Astrocyte (in vitro differentiated cells and primary cell): Measurements from ENCODE around the gene KBTBD4. TPM values are rescaled to one million over a fixed set of nuclear protein-coding genes. Genes with fewer than 3 reads are reported as not detected.

Experiments used
- DNase-seq: peaks from one replicate; pipeline ENCODE4 v3.0.0-alpha.2; 2010; ENCODE audit warnings: low read depth
- FAIRE-seq: peaks from 2 replicates; lab custom pipeline; 2011; peaks lifted over from hg19 to GRCh38; lab: Jason Lieb, UNC
- H2AFZ ChIP-seq: 2 replicates; pipeline ENCODE4 v1.6.0; 2012; ENCODE audit warnings: low read depth, low read length, inconsistent platforms
- H3K27ac ChIP-seq: 2 replicates; pipeline ENCODE4 v1.5.1; 2011; ENCODE audit warnings: low read depth, low read length, inconsistent platforms
- H3K27me3 ChIP-seq: 2 replicates; pipeline ENCODE4 v1.6.0; 2011; ENCODE audit warnings: low read length, inconsistent platforms; ENCODE audit not compliant: insufficient read depth
- H3K36me3 ChIP-seq: 2 replicates; pipeline ENCODE4 v1.5.1; 2011; ENCODE audit warnings: low read length, inconsistent platforms; ENCODE audit not compliant: insufficient read depth
- H3K4me1 ChIP-seq: 2 replicates; pipeline ENCODE4 v1.5.1; 2011; ENCODE audit warnings: low read length, inconsistent platforms; ENCODE audit not compliant: insufficient read depth
- H3K4me2 ChIP-seq: 2 replicates; pipeline ENCODE4 v1.6.0; 2012; ENCODE audit warnings: low read length, inconsistent platforms
- H3K4me3 ChIP-seq: 2 replicates; pipeline ENCODE4 v1.5.1; 2011; ENCODE audit warnings: low read depth, mild to moderate bottlenecking, low read length, inconsistent platforms; ENCODE audit not compliant: insufficient read depth
- H3K79me2 ChIP-seq: 2 replicates; pipeline ENCODE4 v1.6.0; 2012; ENCODE audit warnings: mild to moderate bottlenecking, low read length, inconsistent platforms; ENCODE audit not compliant: insufficient read depth
- H3K9ac ChIP-seq: 2 replicates; pipeline ENCODE4 v1.6.0; 2012; ENCODE audit warnings: mild to moderate bottlenecking, low read length, inconsistent platforms
- H3K9me3 ChIP-seq: 2 replicates; pipeline ENCODE4 v1.5.1; 2012; ENCODE audit warnings: low read depth, mild to moderate bottlenecking, low read length, inconsistent platforms; ENCODE audit not compliant: insufficient read depth
- H4K20me1 ChIP-seq: 2 replicates; pipeline ENCODE4 v1.6.0; 2012; ENCODE audit warnings: low read length, inconsistent platforms; ENCODE audit not compliant: insufficient read depth
- H3K27ac Mint-ChIP-seq: one replicate; pipeline ENCODE4 v1.8.0; 2021; ENCODE audit warnings: mild to moderate bottlenecking, mixed read lengths; ENCODE audit not compliant: unreplicated experiment
- H3K27me3 Mint-ChIP-seq: one replicate; pipeline ENCODE4 v1.8.0; 2021; ENCODE audit warnings: low read depth, mixed read lengths; ENCODE audit not compliant: unreplicated experiment
- H3K36me3 Mint-ChIP-seq: one replicate; pipeline ENCODE4 v1.8.0; 2021; ENCODE audit warnings: low read depth, mixed read lengths; ENCODE audit not compliant: unreplicated experiment
- H3K4me1 Mint-ChIP-seq: one replicate; pipeline ENCODE4 v1.8.0; 2021; ENCODE audit warnings: low read depth, mixed read lengths; ENCODE audit not compliant: unreplicated experiment
- H3K4me3 Mint-ChIP-seq: one replicate; pipeline ENCODE4 v1.8.0; 2021; ENCODE audit warnings: mild to moderate bottlenecking, moderate library complexity, mixed read lengths; ENCODE audit not compliant: unreplicated experiment
- H3K9me3 Mint-ChIP-seq: one replicate; pipeline ENCODE4 v1.8.0; 2021; ENCODE audit warnings: mild to moderate bottlenecking, mixed read lengths; ENCODE audit not compliant: unreplicated experiment
- CTCF ChIP-seq: IDR thresholded peaks from 2 replicates; pipeline ENCODE4 v1.5.1; 2011; ENCODE audit warnings: low read depth, mild to moderate bottlenecking, inconsistent platforms, low read length, moderate library complexity; ENCODE audit not compliant: insufficient read depth
- EZH2 ChIP-seq: IDR thresholded peaks from 2 replicates; pipeline ENCODE4 v1.6.1; 2012; ENCODE audit warnings: mild to moderate bottlenecking, low read length, inconsistent platforms; ENCODE audit not compliant: insufficient read depth
- total RNA-seq: library from RNA; stranded (reverse); gene quantifications from 2 replicates; pipeline ENCODE4 v1.2.1, GENCODE V29; 2021

KBTBD4 gene
- total RNA-seq, 1 donor from 2014 or later = 11.9 TPM

GRCh38 chr11:47553406-47553743 is 25.4 kb downstream of the KBTBD4 start:
- TF ChIP-seq CTCF = no peak
- TF ChIP-seq EZH2 = no peak
- peak overlapping the region; percentile 99 for H2AFZ ChIP-seq
- H3K36me3 Mint-ChIP-seq = peaks cover 5% of the 10 kb centered on the region
- H3K79me2 ChIP-seq = peaks cover 49% of the 10 kb centered on the region
- no peaks in the 10 kb centered on the region for H3K27me3 ChIP-seq
- DNase-seq (no peak), FAIRE-seq (no peak)
- H3K9ac ChIP-seq = peak overlapping the region; percentile 77
- peak overlapping the region; percentile 76 for H3K4me3 ChIP-seq
- H3K4me1 ChIP-seq = peaks cover 6% of the 10 kb centered on the region
- peak overlapping the region; percentile 97 for H3K4me2 ChIP-seq
- H3K27me3 Mint-ChIP-seq = no peaks in the 10 kb centered on the region
- H3K9me3 Mint-ChIP-seq = no peaks in the 10 kb centered on the region
- peak overlapping the region; percentile 78 for H3K4me3 Mint-ChIP-seq
- peak overlapping the region; percentile 47 for H3K27ac ChIP-seq
- H3K36me3 ChIP-seq = no peaks in the 10 kb centered on the region
- peaks cover 13% of the 10 kb centered on the region for H3K4me1 Mint-ChIP-seq
- H4K20me1 ChIP-seq = peaks cover 39% of the 10 kb centered on the region
- no peaks in the 10 kb centered on the region for H3K9me3 ChIP-seq
- H3K27ac Mint-ChIP-seq = peak overlapping the region; percentile 10

GRCh38 chr11:47552566-47553405 is 26.0 kb downstream of the KBTBD4 start, which contains the start of gene CELF1:
Gene CELF1, minus strand, starts transcription at chr11:47553132. Its CDS starts 53,609 bp downstream, at chr11:47499523.
- H3K4me3 Mint-ChIP-seq = peak within 1 kb of the TSS; percentile 99
- TF ChIP-seq CTCF = peak; percentile 57
- no peak for TF ChIP-seq EZH2
- Histone ChIP-seq H3K36me3 (no peaks in the 10 kb centered on the region), H3K4me1 (peaks cover 6% of the 10 kb centered on the region), H3K27me3 (no peaks in the 10 kb centered on the region), H3K27ac (peak within 1 kb of the TSS; percentile 83), H3K4me2 (peak within 1 kb of the TSS; percentile 97), H3K9me3 (no peaks in the 10 kb centered on the region), H3K4me3 (peak within 1 kb of the TSS; percentile 83), H3K79me2 (peaks cover 55% of the 10 kb centered on the region), H3K9ac (peak within 1 kb of the TSS; percentile 95), H4K20me1 (peaks cover 45% of the 10 kb centered on the region), H2AFZ (peak within 1 kb of the TSS; percentile 99)
- H3K36me3 Mint-ChIP-seq = peaks cover 5% of the 10 kb centered on the region
- no peaks in the 10 kb centered on the region for H3K27me3 Mint-ChIP-seq
- peak within 1 kb of the TSS; percentile 99 for H3K27ac Mint-ChIP-seq
- DNase-seq = peak; percentile 63
- no peak for FAIRE-seq
- H3K9me3 Mint-ChIP-seq = no peaks in the 10 kb centered on the region
- H3K4me1 Mint-ChIP-seq = peaks cover 13% of the 10 kb centered on the region
